K562 (cell line): ENCODE data around the gene PHPT1. TPM values are rescaled to one million over a fixed set of nuclear protein-coding genes. Genes with fewer than 3 reads are reported as not detected.
"Not testable (repeated sequence)": the region's sequence is repeated elsewhere in the genome, so short reads cannot be mapped to it uniquely, and the experiment has no call there.

Experiments used
- ATAC-seq: fragments of 200-7000 bp; cut with Tn5 transposase; 3 replicates; pipeline ENCODE4 v1.9.1; 2020; ENCODE audit warnings: moderate library complexity
- BruUV-seq: library from RNA; stranded (reverse); fragments of 400-500 nt; replicated peaks from 2 replicates; lab custom pipeline; 2021; lab: Mats Ljungman, UMichigan
- CTCF ChIA-PET: fragments of 300-600 bp; formaldehyde crosslinking; extraction: SDS; loops from one replicate; lab custom pipeline; 2021; ENCODE audit warnings: low intra/inter-chr PET ratio; lab: Yijun Ruan, JAX
- POLR2A ChIA-PET: fragments of 300-600, 350-650 bp; sonication (Branson Sonifier 250); formaldehyde crosslinking; extraction: SDS; loops from one replicate; lab custom pipeline; 2021; ENCODE audit warnings: antibody characterized with exemption, inconsistent platforms; lab: Yijun Ruan, JAX
- DNase-seq, 4 experiments: peaks; one replicate each; pipeline versions ENCODE4 v3.0.0 to v3.0.0-alpha.2; 2011 to 2018; ENCODE audit warnings: low spot score in 3 of 4, mixed read lengths in 3 of 4; ENCODE audit errors: extremely low read depth in 1 of 4
- FAIRE-seq: peaks from 2 replicates; lab custom pipeline; 2011; peaks lifted over from hg19 to GRCh38; lab: Jason Lieb, UNC
- H2AFZ ChIP-seq: 2 replicates; pipeline ENCODE4 v1.6.0; 2011; ENCODE audit warnings: low read depth, low read length, control low read depth, inconsistent platforms
- H3K27ac ChIP-seq: fragments of 200-600 bp; 3 replicates; pipeline ENCODE4 v1.8.0; 2011; ENCODE audit warnings: low read depth, mild to moderate bottlenecking, control low read depth, inconsistent platforms, low read length, moderate library complexity, mixed read lengths; ENCODE audit errors: extremely low read depth
- H3K27me3 ChIP-seq, 2 experiments: fragments of 300-600 bp in 1 of 2; 2 replicates in 1 of 2; 3 replicates in 1 of 2; pipeline versions ENCODE4 v1.6.0 to v1.8.0; 2011; ENCODE audit warnings: inconsistent platforms in 2 of 2, low read length in 2 of 2, mild to moderate bottlenecking in 1 of 2, mixed read lengths in 1 of 2, moderate library complexity in 1 of 2; ENCODE audit not compliant: control insufficient read depth in 2 of 2, insufficient read depth in 2 of 2
- H3K36me3 ChIP-seq: fragments of 300-600 bp; 3 replicates; pipeline ENCODE4 v1.8.0; 2011; ENCODE audit warnings: mild to moderate bottlenecking, low read length, inconsistent platforms; ENCODE audit not compliant: control insufficient read depth, insufficient read depth
- H3K4me1 ChIP-seq, 2 experiments: fragments of 200-600 bp in 1 of 2; replicated peaks in 1 of 2; 2 replicates in 1 of 2; 3 replicates in 1 of 2; pipeline versions ENCODE4 v1.5.1 to v1.8.0; 2011; ENCODE audit warnings: inconsistent platforms in 2 of 2, low read length in 2 of 2, mild to moderate bottlenecking in 1 of 2, mixed read lengths in 1 of 2, moderate library complexity in 1 of 2; ENCODE audit not compliant: control insufficient read depth in 2 of 2, insufficient read depth in 2 of 2
- H3K4me2 ChIP-seq: 2 replicates; pipeline ENCODE4 v1.6.1; 2011; ENCODE audit warnings: low read length, control low read depth, inconsistent platforms, mixed read lengths; ENCODE audit not compliant: insufficient read depth
- H3K4me3 ChIP-seq: fragments of 200-600 bp; sonication (generic), shearing (Covaris generic); 2 replicates; pipeline ENCODE4 v1.5.1; 2016; ENCODE audit warnings: control low read depth, inconsistent platforms
- H3K79me2 ChIP-seq: fragments of 200-600 bp; 3 replicates; pipeline ENCODE4 v1.8.0; 2011; ENCODE audit warnings: low read length, inconsistent platforms; ENCODE audit not compliant: control insufficient read depth, insufficient read depth
- H3K9ac ChIP-seq, 2 experiments: 2 replicates each; pipeline versions ENCODE4 v1.6.0 to v1.6.1; 2011; ENCODE audit warnings: low read depth in 2 of 2, low read length in 2 of 2, control low read depth in 1 of 2, inconsistent platforms in 1 of 2, mild to moderate bottlenecking in 1 of 2, mixed read lengths in 1 of 2; ENCODE audit not compliant: insufficient read depth in 1 of 2
- H3K9me1 ChIP-seq: one replicate; pipeline ENCODE4 v1.6.0; 2011; ENCODE audit warnings: inconsistent platforms, mild to moderate bottlenecking, low read length, moderate library complexity; ENCODE audit not compliant: control insufficient read depth, insufficient read depth
- H3K9me3 ChIP-seq: replicated peaks from 2 replicates; pipeline ENCODE4 v1.5.1; 2011; ENCODE audit warnings: low read depth, low read length, inconsistent platforms; ENCODE audit not compliant: control insufficient read depth, insufficient read depth
- H4K20me1 ChIP-seq: replicated peaks from 2 replicates; pipeline ENCODE4 v1.6.1; 2011; ENCODE audit warnings: low read length, inconsistent platforms, mixed read lengths; ENCODE audit not compliant: control insufficient read depth, insufficient read depth
- BHLHE40 ChIP-seq: IDR thresholded peaks from 2 replicates; pipeline ENCODE4 v1.6.1; 2011; ENCODE audit warnings: low read length, improper control_type of control experiment
- FIP1L1 ChIP-seq: fragments of 200-400 bp; formaldehyde crosslinking; IDR thresholded peaks from 2 replicates; pipeline ENCODE4 v1.6.1; 2018; ENCODE audit warnings: mild to moderate bottlenecking, low read depth, low read length; ENCODE audit not compliant: poor library complexity, severe bottlenecking
- POLR2G ChIP-seq: fragments of 200-400 bp; formaldehyde crosslinking; IDR thresholded peaks from 2 replicates; pipeline ENCODE4 v1.6.1; 2017; ENCODE audit warnings: low read depth, mild to moderate bottlenecking, antibody characterized with exemption, low read length, moderate library complexity
- PTBP1 ChIP-seq: fragments of 200-400 bp; formaldehyde crosslinking; IDR thresholded peaks from 2 replicates; pipeline ENCODE4 v1.6.1; 2017; ENCODE audit warnings: low read depth, low read length
- RBFOX2 ChIP-seq: fragments of 200-400 bp; formaldehyde crosslinking; IDR thresholded peaks from 2 replicates; pipeline ENCODE4 v1.6.1; 2017; ENCODE audit warnings: low read depth, mild to moderate bottlenecking, low read length, moderate library complexity
- TAF15 ChIP-seq: fragments of 200-400 bp; formaldehyde crosslinking; IDR thresholded peaks from 2 replicates; pipeline ENCODE4 v1.6.1; 2017; ENCODE audit warnings: mild to moderate bottlenecking, low read depth, low read length, moderate library complexity
- USF2 ChIP-seq: sonication (generic); formaldehyde crosslinking; IDR thresholded peaks from 2 replicates; pipeline ENCODE4 v1.5.0; 2020; ENCODE audit warnings: missing genetic modification reagents
- ZC3H4 ChIP-seq: sonication (generic); formaldehyde crosslinking; IDR thresholded peaks from 2 replicates; pipeline ENCODE4 v1.9.0; 2021; ENCODE audit warnings: missing genetic modification reagents, borderline replicate concordance
- WGBS: fragments of 100-300 bp; shearing (Covaris generic); methylation state at CpG from one replicate; pipeline ENCODE4 v1.1.6; 2016; ENCODE audit warnings: low coverage, mixed read lengths; ENCODE audit not compliant: insufficient coverage; ENCODE audit errors: missing lambda C conversion rate; 5-methylcytosine and 5-hydroxymethylcytosine counted together
- in situ Hi-C: fragments of 300-500 bp; cut with MboI; formaldehyde crosslinking; loops from 4 replicates; pipeline ENCODE4 v1.15.0; 2018; ENCODE audit warnings: inconsistent platforms, mixed read lengths
- intact Hi-C: fragments of 100-400 bp; cut with micrococcal nuclease; formaldehyde crosslinking; loops from 2 replicates; pipeline ENCODE4 v1.14.2; 2022
- polyA plus RNA-seq, 8 experiments: library from polyadenylated mRNA; depleted of rRNA in 4 of 8; stranded (reverse) in 5 of 8; unstranded in 3 of 8; fragments of >200 nt; fragmentation: Nextera tagmentation in 2 of 8; fragmentation: Illumina TruSeq in 1 of 8; extraction: Ambion mirVana in 2 of 8; extraction: Trizol in 1 of 8; gene quantifications; 2 replicates each; pipeline versions ENCODE4 v1.2.1 to v1.2.3, GENCODE V29; 2011 to 2014; ENCODE audit warnings: inconsistent platforms in 1 of 8, missing spikeins in 1 of 8
- total RNA-seq, 7 experiments: library from RNA; depleted of rRNA in 6 of 7; stranded (reverse); fragments of >200 nt in 6 of 7; fragmentation: Illumina TruSeq in 2 of 7; extraction: Trizol in 2 of 7; gene quantifications; 2 replicates each; pipeline versions ENCODE4 v1.2.1 to v1.2.3, GENCODE V29; 2011 to 2021; ENCODE audit warnings: low replicate concordance in 1 of 7
- TF ChIP-seq, protein P1 (sequence below), 3 experiments: fragments of 200-800 bp in 1 of 3; sonication (Bioruptor generic) in 1 of 3; sonication (generic) in 1 of 3; formaldehyde crosslinking in 1 of 3; IDR thresholded peaks; 2 replicates each; pipeline versions ENCODE4 v1.6.1 to v1.8.0; 2016 to 2022; ENCODE audit warnings: mild to moderate bottlenecking in 2 of 3, missing compliant biosample characterization in 2 of 3, missing genetic modification characterization in 2 of 3, missing genetic modification reagents in 1 of 3

PHPT1 gene
- total and polyA plus RNA-seq, 9 of the 15 experiments (the other 6 are each of a cell fraction or from before 2014, with no cell fraction given) = 20.9 to 166 (median 129) TPM

DNA sequence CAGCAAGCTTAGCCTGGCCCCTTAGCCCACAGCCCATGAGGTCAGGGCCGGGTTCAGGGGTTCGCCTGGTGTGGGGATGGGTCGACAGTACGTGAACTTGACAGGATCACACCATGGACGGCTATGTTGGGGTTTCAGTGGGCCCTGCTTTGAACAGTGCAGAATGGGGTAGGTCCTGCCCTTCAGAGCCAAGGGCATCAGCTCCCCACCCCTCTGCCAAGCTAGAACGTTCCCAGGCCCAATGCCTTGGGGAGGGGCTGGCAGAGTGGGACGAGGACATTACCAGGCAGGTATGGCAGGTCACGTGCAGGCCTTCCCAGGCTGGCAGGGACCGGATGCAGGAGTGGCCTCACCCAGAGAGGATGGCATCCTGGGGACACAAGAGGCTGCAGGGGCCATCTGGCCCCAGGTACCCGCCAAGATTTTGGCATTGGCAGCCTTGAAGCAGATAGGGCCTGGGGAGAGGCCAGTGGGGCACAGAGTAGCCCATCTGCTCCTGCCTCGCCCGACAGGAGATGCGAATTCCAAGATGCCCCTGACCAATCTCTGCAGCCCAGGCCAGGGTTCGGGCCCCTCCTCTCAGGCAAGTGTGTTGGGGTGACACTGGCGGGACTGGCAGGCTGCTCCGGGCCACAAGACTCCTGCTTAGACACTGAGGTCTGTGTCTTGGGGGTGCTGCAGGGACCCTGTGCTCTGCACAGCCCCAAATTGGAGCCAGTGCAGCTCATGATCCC lies 7.4 kb upstream of the PHPT1 start:
- H3K4me2 ChIP-seq, H3K4me3 ChIP-seq, FAIRE-seq: not testable (repeated sequence)

More for the DNA sequence above, 7.4 kb upstream of the PHPT1 start:
- H3K79me2 ChIP-seq, H3K27me3 ChIP-seq, H3K27ac ChIP-seq, H3K9me1 ChIP-seq, in situ Hi-C loops, H2AFZ ChIP-seq, DNase-seq, H3K9me3 ChIP-seq, BruUV-seq: not testable (repeated sequence)
- ATAC-seq = peak; percentile 2
- TF ChIP-seq, protein P1, sequence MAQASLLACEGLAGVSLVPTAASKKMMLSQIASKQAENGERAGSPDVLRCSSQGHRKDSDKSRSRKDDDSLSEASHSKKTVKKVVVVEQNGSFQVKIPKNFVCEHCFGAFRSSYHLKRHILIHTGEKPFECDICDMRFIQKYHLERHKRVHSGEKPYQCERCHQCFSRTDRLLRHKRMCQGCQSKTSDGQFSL (CRISPR knock-in tag; IDR thresholded peaks at IDR 0.05) = peak; percentile 63
- TF ChIP-seq, protein P1 (tag; IDR thresholded peaks at IDR 0.05) = not testable (repeated sequence)
- TF ChIP-seq BHLHE40 (peak; percentile 14; the same call in 1 of the 2 replicates), FIP1L1 (peak; percentile 13), RBFOX2 (peak; percentile 2; the same call in 1 of the 2 replicates), PTBP1 (peak; percentile 0; the same call in 1 of the 2 replicates), TAF15 (peak; percentile 30; the same call in 1 of the 2 replicates), ZC3H4 (0 out of 2 replicates have a peak, but pooled peaks have one; percentile 6), USF2 (CRISPR knock-in tag) (peak; percentile 8; the same call in 1 of the 2 replicates), POLR2G (peak; percentile 61)
- ChIA-PET POLR2A (interaction anchor here (0.6 to 2.6 kb wide), 9 partner anchors 10 to 358 kb away, joined by 3 to 10 read pairs (median 3); no protein-coding TSS in a partner anchor), CTCF (interaction anchor here (0.7 to 1.1 kb wide), 3 partner anchors 50 to 614 kb away, joined by 3 read pairs; no protein-coding TSS in a partner anchor)
- WGBS = 31% methylated on average over 12 of the region's 16 CpGs
- H3K9ac ChIP-seq = peak overlapping the region in 1 of 2 experiments; percentile 79; a peak in 2 of 4 replicates
- peaks cover 39% of the 10 kb centered on the region; the same call in 2 of the 3 replicates for H3K36me3 ChIP-seq
- peaks cover 17% of the 10 kb centered on the region for H4K20me1 ChIP-seq
- intact Hi-C loops = loop anchor here (2.0 kb wide), 2 partner anchors 55 to 193 kb away; no protein-coding TSS in a partner anchor
- H3K4me1 ChIP-seq = peaks cover 12 to 92% of the 10 kb centered on the region in 2 experiments
